K562 (cell line): Measurements from ENCODE around the gene DNMT3A. TPM values are rescaled to one million over a fixed set of nuclear protein-coding genes. Genes with fewer than 3 reads are reported as not detected.
"Not testable (repeated sequence)": the region's sequence is repeated elsewhere in the genome, so short reads cannot be mapped to it uniquely, and the experiment has no call there.

Experiments used
- ATAC-seq: fragments of 200-7000 bp; cut with Tn5 transposase; 3 replicates; pipeline ENCODE4 v1.9.1; 2020; ENCODE audit warnings: moderate library complexity
- BruUV-seq: library from RNA; stranded (reverse); fragments of 400-500 nt; replicated peaks from 2 replicates; lab custom pipeline; 2021; lab: Mats Ljungman, UMichigan
- CTCF ChIA-PET: fragments of 300-600 bp; formaldehyde crosslinking; extraction: SDS; loops from one replicate; lab custom pipeline; 2021; ENCODE audit warnings: low intra/inter-chr PET ratio; lab: Yijun Ruan, JAX
- POLR2A ChIA-PET: fragments of 300-600, 350-650 bp; sonication (Branson Sonifier 250); formaldehyde crosslinking; extraction: SDS; loops from one replicate; lab custom pipeline; 2021; ENCODE audit warnings: antibody characterized with exemption, inconsistent platforms; lab: Yijun Ruan, JAX
- DNase-seq, 4 experiments: peaks; one replicate each; pipeline versions ENCODE4 v3.0.0 to v3.0.0-alpha.2; 2011 to 2018; ENCODE audit warnings: low spot score in 3 of 4, mixed read lengths in 3 of 4; ENCODE audit errors: extremely low read depth in 1 of 4
- FAIRE-seq: peaks from 2 replicates; lab custom pipeline; 2011; peaks lifted over from hg19 to GRCh38; lab: Jason Lieb, UNC
- H2AFZ ChIP-seq: 2 replicates; pipeline ENCODE4 v1.6.0; 2011; ENCODE audit warnings: low read depth, low read length, control low read depth, inconsistent platforms
- H3K27ac ChIP-seq: fragments of 200-600 bp; 3 replicates; pipeline ENCODE4 v1.8.0; 2011; ENCODE audit warnings: low read depth, mild to moderate bottlenecking, control low read depth, inconsistent platforms, low read length, moderate library complexity, mixed read lengths; ENCODE audit errors: extremely low read depth
- H3K27me3 ChIP-seq, 2 experiments: fragments of 300-600 bp in 1 of 2; 2 replicates in 1 of 2; 3 replicates in 1 of 2; pipeline versions ENCODE4 v1.6.0 to v1.8.0; 2011; ENCODE audit warnings: inconsistent platforms in 2 of 2, low read length in 2 of 2, mild to moderate bottlenecking in 1 of 2, mixed read lengths in 1 of 2, moderate library complexity in 1 of 2; ENCODE audit not compliant: control insufficient read depth in 2 of 2, insufficient read depth in 2 of 2
- H3K36me3 ChIP-seq: fragments of 300-600 bp; 3 replicates; pipeline ENCODE4 v1.8.0; 2011; ENCODE audit warnings: mild to moderate bottlenecking, low read length, inconsistent platforms; ENCODE audit not compliant: control insufficient read depth, insufficient read depth
- H3K4me1 ChIP-seq, 2 experiments: fragments of 200-600 bp in 1 of 2; replicated peaks in 1 of 2; 2 replicates in 1 of 2; 3 replicates in 1 of 2; pipeline versions ENCODE4 v1.5.1 to v1.8.0; 2011; ENCODE audit warnings: inconsistent platforms in 2 of 2, low read length in 2 of 2, mild to moderate bottlenecking in 1 of 2, mixed read lengths in 1 of 2, moderate library complexity in 1 of 2; ENCODE audit not compliant: control insufficient read depth in 2 of 2, insufficient read depth in 2 of 2
- H3K4me2 ChIP-seq: 2 replicates; pipeline ENCODE4 v1.6.1; 2011; ENCODE audit warnings: low read length, control low read depth, inconsistent platforms, mixed read lengths; ENCODE audit not compliant: insufficient read depth
- H3K4me3 ChIP-seq: fragments of 200-600 bp; sonication (generic), shearing (Covaris generic); 2 replicates; pipeline ENCODE4 v1.5.1; 2016; ENCODE audit warnings: control low read depth, inconsistent platforms
- H3K79me2 ChIP-seq: fragments of 200-600 bp; 3 replicates; pipeline ENCODE4 v1.8.0; 2011; ENCODE audit warnings: low read length, inconsistent platforms; ENCODE audit not compliant: control insufficient read depth, insufficient read depth
- H3K9ac ChIP-seq, 2 experiments: 2 replicates each; pipeline versions ENCODE4 v1.6.0 to v1.6.1; 2011; ENCODE audit warnings: low read depth in 2 of 2, low read length in 2 of 2, control low read depth in 1 of 2, inconsistent platforms in 1 of 2, mild to moderate bottlenecking in 1 of 2, mixed read lengths in 1 of 2; ENCODE audit not compliant: insufficient read depth in 1 of 2
- H3K9me1 ChIP-seq: one replicate; pipeline ENCODE4 v1.6.0; 2011; ENCODE audit warnings: inconsistent platforms, mild to moderate bottlenecking, low read length, moderate library complexity; ENCODE audit not compliant: control insufficient read depth, insufficient read depth
- H3K9me3 ChIP-seq: replicated peaks from 2 replicates; pipeline ENCODE4 v1.5.1; 2011; ENCODE audit warnings: low read depth, low read length, inconsistent platforms; ENCODE audit not compliant: control insufficient read depth, insufficient read depth
- H4K20me1 ChIP-seq: replicated peaks from 2 replicates; pipeline ENCODE4 v1.6.1; 2011; ENCODE audit warnings: low read length, inconsistent platforms, mixed read lengths; ENCODE audit not compliant: control insufficient read depth, insufficient read depth
- WGBS: fragments of 100-300 bp; shearing (Covaris generic); methylation state at CpG from one replicate; pipeline ENCODE4 v1.1.6; 2016; ENCODE audit warnings: low coverage, mixed read lengths; ENCODE audit not compliant: insufficient coverage; ENCODE audit errors: missing lambda C conversion rate; 5-methylcytosine and 5-hydroxymethylcytosine counted together
- in situ Hi-C: fragments of 300-500 bp; cut with MboI; formaldehyde crosslinking; loops from 4 replicates; pipeline ENCODE4 v1.15.0; 2018; ENCODE audit warnings: inconsistent platforms, mixed read lengths
- intact Hi-C: fragments of 100-400 bp; cut with micrococcal nuclease; formaldehyde crosslinking; loops from 2 replicates; pipeline ENCODE4 v1.14.2; 2022
- polyA plus RNA-seq, 8 experiments: library from polyadenylated mRNA; depleted of rRNA in 4 of 8; stranded (reverse) in 5 of 8; unstranded in 3 of 8; fragments of >200 nt; fragmentation: Nextera tagmentation in 2 of 8; fragmentation: Illumina TruSeq in 1 of 8; extraction: Ambion mirVana in 2 of 8; extraction: Trizol in 1 of 8; gene quantifications; 2 replicates each; pipeline versions ENCODE4 v1.2.1 to v1.2.3, GENCODE V29; 2011 to 2014; ENCODE audit warnings: inconsistent platforms in 1 of 8, missing spikeins in 1 of 8
- total RNA-seq, 7 experiments: library from RNA; depleted of rRNA in 6 of 7; stranded (reverse); fragments of >200 nt in 6 of 7; fragmentation: Illumina TruSeq in 2 of 7; extraction: Trizol in 2 of 7; gene quantifications; 2 replicates each; pipeline versions ENCODE4 v1.2.1 to v1.2.3, GENCODE V29; 2011 to 2021; ENCODE audit warnings: low replicate concordance in 1 of 7
- TF ChIP-seq, protein P1 (sequence below): sonication (generic); formaldehyde crosslinking; IDR thresholded peaks from 2 replicates; pipeline ENCODE4 v1.8.0; 2022; ENCODE audit warnings: mild to moderate bottlenecking, missing genetic modification reagents, borderline replicate concordance

The DNMT3A gene
- total and polyA plus RNA-seq, 9 of the 15 experiments (the other 6 are each of a cell fraction or from before 2014, with no cell fraction given) = 3.0 to 16.0 (median 6.1) TPM

DNA sequence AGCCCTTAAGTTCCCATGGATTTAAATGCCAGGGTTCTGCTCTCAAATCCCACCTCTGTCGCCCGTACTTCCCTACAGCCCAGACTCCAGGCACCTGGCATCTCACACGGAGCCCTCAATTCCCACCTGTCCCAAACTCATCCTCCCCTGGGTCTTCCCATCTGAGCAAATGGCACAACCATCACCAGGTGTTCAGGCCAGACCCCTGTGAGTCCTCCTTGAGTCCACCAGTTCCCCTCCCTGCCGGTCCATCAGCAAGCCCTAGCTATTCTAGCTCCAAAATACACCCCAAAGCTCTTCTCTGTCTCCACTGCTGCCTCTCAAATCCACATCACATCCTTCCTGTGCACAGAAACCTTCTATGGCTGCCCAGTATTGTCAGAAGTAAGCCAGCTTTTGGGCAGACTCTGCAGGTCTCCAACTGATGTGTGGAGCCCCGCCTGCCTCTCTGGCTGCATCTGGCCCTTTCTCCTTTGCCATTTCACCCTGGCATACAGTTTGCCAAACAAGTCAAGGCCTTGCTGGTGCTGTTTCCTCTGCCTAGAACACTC is 67.7 kb downstream of the DNMT3A start:
- Histone ChIP-seq H2AFZ (0 out of 2 replicates have a peak overlapping the region, but pooled peaks have one; percentile 17), H3K4me2 (no peak overlapping the region), H3K4me1 (peaks cover 0 to 17% of the 10 kb centered on the region in 2 experiments; a peak in 2 of 5 replicates), H3K27me3 (peaks cover 0 to 4% of the 10 kb centered on the region in 2 experiments; a peak in 3 of 5 replicates), H3K79me2 (no peaks in the 10 kb centered on the region), H3K9ac (no peak overlapping the region), H3K4me3 (no peak overlapping the region), H3K9me3 (no peaks in the 10 kb centered on the region), H4K20me1 (no peaks in the 10 kb centered on the region), H3K9me1 (no peaks in the 10 kb centered on the region), H3K36me3 (no peaks in the 10 kb centered on the region), H3K27ac (no peak overlapping the region)
- 59% methylated on average over 5 of the region's 5 CpGs for WGBS
- FAIRE-seq (no peak), ATAC-seq (no peak), DNase-seq (no peak)
- in situ Hi-C loops (no loop called here), intact Hi-C loops (no loop called here)
- TF ChIP-seq, protein P1, sequence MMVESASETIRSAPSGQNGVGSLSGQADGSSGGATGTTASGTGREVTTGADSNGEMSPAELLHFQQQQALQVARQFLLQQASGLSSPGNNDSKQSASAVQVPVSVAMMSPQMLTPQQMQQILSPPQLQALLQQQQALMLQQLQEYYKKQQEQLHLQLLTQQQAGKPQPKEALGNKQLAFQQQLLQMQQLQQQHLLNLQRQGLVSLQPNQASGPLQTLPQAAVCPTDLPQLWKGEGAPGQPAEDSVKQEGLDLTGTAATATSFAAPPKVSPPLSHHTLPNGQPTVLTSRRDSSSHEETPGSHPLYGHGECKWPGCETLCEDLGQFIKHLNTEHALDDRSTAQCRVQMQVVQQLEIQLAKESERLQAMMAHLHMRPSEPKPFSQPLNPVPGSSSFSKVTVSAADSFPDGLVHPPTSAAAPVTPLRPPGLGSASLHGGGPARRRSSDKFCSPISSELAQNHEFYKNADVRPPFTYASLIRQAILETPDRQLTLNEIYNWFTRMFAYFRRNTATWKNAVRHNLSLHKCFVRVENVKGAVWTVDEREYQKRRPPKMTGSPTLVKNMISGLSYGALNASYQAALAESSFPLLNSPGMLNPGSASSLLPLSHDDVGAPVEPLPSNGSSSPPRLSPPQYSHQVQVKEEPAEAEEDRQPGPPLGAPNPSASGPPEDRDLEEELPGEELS (CRISPR knock-in tag) = no peak
- BruUV-seq = no TSS peak
- POLR2A ChIA-PET = interaction anchor here (0.7 kb wide), 2 partner anchors 11 to 12 kb away, joined by 3 to 5 read pairs; no protein-coding TSS in a partner anchor
- CTCF ChIA-PET = no interaction called here

DNA sequence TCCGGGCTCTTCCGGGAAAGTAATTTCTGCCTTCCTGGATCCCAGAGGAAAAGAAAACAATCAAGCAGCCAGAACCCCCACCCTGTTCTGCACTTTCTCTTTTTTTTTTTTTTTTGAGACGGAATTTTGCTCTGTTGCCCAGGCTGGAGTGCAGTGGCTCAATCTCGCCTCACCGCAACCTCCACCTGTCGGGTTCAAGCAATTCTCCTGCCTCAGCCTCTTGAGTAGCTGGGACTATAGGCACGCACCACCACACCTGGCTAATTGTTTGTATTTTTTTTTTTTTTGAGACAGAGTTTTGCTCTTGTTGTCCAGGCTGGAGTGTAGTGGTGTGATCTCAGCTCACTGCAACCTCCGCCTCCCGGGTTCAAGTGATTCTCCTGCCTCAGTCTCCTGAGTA is 69.0 kb downstream of the DNMT3A start:
- intact Hi-C loops, in situ Hi-C loops, DNase-seq, H3K36me3 ChIP-seq, FAIRE-seq, H3K79me2 ChIP-seq, H2AFZ ChIP-seq, H3K9me1 ChIP-seq, H3K27me3 ChIP-seq, H3K4me3 ChIP-seq, H3K27ac ChIP-seq, H3K9ac ChIP-seq, BruUV-seq, H3K9me3 ChIP-seq, CTCF ChIA-PET, H3K4me2 ChIP-seq, H4K20me1 ChIP-seq, ATAC-seq: not testable (repeated sequence)
- POLR2A ChIA-PET = interaction anchor here (0.5 kb wide), 1 partner anchor 1578 kb away, joined by 3 read pairs; no protein-coding TSS in a partner anchor
- peaks cover 0 to 13% of the 10 kb centered on the region in 2 experiments; a peak in 2 of 5 replicates for H3K4me1 ChIP-seq
- 26% methylated on average over 4 of the region's 9 CpGs for WGBS
